Panc1 (cell line): ENCODE measurements around the gene PLD1. TPM values are rescaled to one million over a fixed set of nuclear protein-coding genes. Genes with fewer than 3 reads are reported as not detected.

Experiments
- ATAC-seq: fragments of 200-7000 bp; cut with Tn5 transposase; 2 replicates; pipeline ENCODE4 v1.9.1; 2020; ENCODE audit warnings: mild to moderate bottlenecking, moderate library complexity
- BruUV-seq: library from RNA; stranded (reverse); fragments of 400-500 nt; replicated peaks from 2 replicates; lab custom pipeline; 2021; lab: Mats Ljungman, UMichigan
- CTCF ChIA-PET: fragments of 300-600 bp; sonication (Branson Sonifier 250); formaldehyde crosslinking; loops from one replicate; lab custom pipeline; 2022; ENCODE audit warnings: antibody characterized with exemption; lab: Charles Lee
- POLR2A ChIA-PET: fragments of 300-600 bp; sonication (Branson Sonifier 250); formaldehyde crosslinking; loops from one replicate; lab custom pipeline; 2022; ENCODE audit warnings: antibody characterized with exemption; lab: Charles Lee
- DNase-seq: peaks from one replicate; pipeline ENCODE4 v3.0.0-alpha.2; 2010; ENCODE audit warnings: low read depth, low spot score
- H3K27ac ChIP-seq: 2 replicates; pipeline ENCODE4 v1.5.1; 2011; ENCODE audit warnings: mild to moderate bottlenecking, low read length, inconsistent platforms
- H3K27me3 ChIP-seq: fragments of 200-500 bp; sonication (Bioruptor generic); 2 replicates; pipeline ENCODE4 v1.6.0; 2014; ENCODE audit warnings: low read length, inconsistent platforms; ENCODE audit not compliant: control insufficient read depth, insufficient read depth
- H3K36me3 ChIP-seq: fragments of 200-500 bp; sonication (Bioruptor generic); 2 replicates; pipeline ENCODE4 v1.5.1; 2014; ENCODE audit warnings: inconsistent platforms, mild to moderate bottlenecking, low read length, moderate library complexity; ENCODE audit not compliant: control insufficient read depth, insufficient read depth
- H3K4me1 ChIP-seq: 2 replicates; pipeline ENCODE4 v1.5.1; 2011; ENCODE audit warnings: inconsistent platforms, mild to moderate bottlenecking, low read length, moderate library complexity; ENCODE audit not compliant: control insufficient read depth, insufficient read depth
- H3K4me3 ChIP-seq, 2 experiments: 2 replicates each; pipeline ENCODE4 v1.5.1; 2011 to 2012; ENCODE audit warnings: low read depth in 2 of 2, low read length in 2 of 2, mild to moderate bottlenecking in 2 of 2, inconsistent platforms in 1 of 2, moderate library complexity in 1 of 2
- H3K9me3 ChIP-seq: fragments of 200-500 bp; sonication (Bioruptor generic); 2 replicates; pipeline ENCODE4 v1.5.1; 2014; ENCODE audit warnings: low read depth, mild to moderate bottlenecking, inconsistent platforms, low read length, moderate library complexity; ENCODE audit not compliant: control insufficient read depth, insufficient read depth
- CTCF ChIP-seq: fragments of 450-650 bp; IDR thresholded peaks from 2 replicates; pipeline ENCODE4 v1.5.1; 2017; ENCODE audit warnings: mild to moderate bottlenecking
- POLR2AphosphoS5 ChIP-seq: IDR thresholded peaks from 2 replicates; pipeline ENCODE4 v1.6.1; 2012; ENCODE audit warnings: mild to moderate bottlenecking, low read depth, low read length, moderate library complexity
- SIN3A ChIP-seq: IDR thresholded peaks from 2 replicates; pipeline ENCODE4 v1.6.1; 2012; ENCODE audit warnings: low read depth, mild to moderate bottlenecking, low read length, moderate library complexity, borderline replicate concordance; ENCODE audit not compliant: insufficient read depth
- TCF7L2 ChIP-seq: IDR thresholded peaks from 2 replicates; pipeline ENCODE4 v1.6.1; 2011; ENCODE audit warnings: mild to moderate bottlenecking, low read depth, low read length, inconsistent platforms
- in situ Hi-C: cut with HindIII; loops from 2 replicates; pipeline ENCODE4 v1.10.0; 2016; ENCODE audit warnings: low sequenced_read_pairs, low pct_unique_long_range_greater_than_20kb
- intact Hi-C: fragments of 100-400 bp; cut with micrococcal nuclease; formaldehyde crosslinking; loops from one replicate; pipeline ENCODE4 v1.10.0; 2022; ENCODE audit not compliant: unreplicated experiment
- total RNA-seq: library from RNA; stranded (reverse); gene quantifications from one replicate; pipeline ENCODE4 v1.2.1, GENCODE V29; 2021; ENCODE audit not compliant: unreplicated experiment
- TF ChIP-seq, protein P1 (sequence below), 2 experiments: IDR thresholded peaks; 2 replicates each; pipeline ENCODE4 v1.6.1; 2011 to 2012; ENCODE audit warnings: low read depth in 2 of 2, control low read depth in 1 of 2, low read length in 1 of 2, mild to moderate bottlenecking in 1 of 2, moderate library complexity in 1 of 2; ENCODE audit not compliant: insufficient read depth in 1 of 2

Gene PLD1
- total RNA-seq, 1 experiment from 2014 or later: 20.6 TPM

GRCh38 chr3:171772427-171773056 lies 37.7 kb downstream of the PLD1 start:
- in situ Hi-C loops: no loop called here
- CTCF ChIA-PET: interaction anchor here (0.5 to 1.8 kb wide), 18 partner anchors 9 to 811 kb away, joined by 3 to 16 read pairs (median 4); no protein-coding TSS in a partner anchor
- Histone ChIP-seq H3K27me3 (no peaks in the 10 kb centered on the region), H3K4me3 (no peak overlapping the region), H3K27ac (peak overlapping the region; percentile 80), H3K9me3 (no peaks in the 10 kb centered on the region), H3K4me1 (peaks cover 42% of the 10 kb centered on the region), H3K36me3 (no peaks in the 10 kb centered on the region)
- BruUV-seq: no TSS peak
- POLR2A ChIA-PET: interaction anchor here (0.6 to 1.1 kb wide), 2 partner anchors 61 to 490 kb away, joined by 3 read pairs; no protein-coding TSS in a partner anchor
- DNase-seq (no peak), ATAC-seq (peak; percentile 73)
- intact Hi-C loops: loop anchor here (2.0 to 5.0 kb wide), 2 partner anchors 60 to 126 kb away; no protein-coding TSS in a partner anchor
- TF ChIP-seq CTCF (peak; percentile 87), SIN3A (no peak), POLR2AphosphoS5 (no peak), TCF7L2 (no peak)
- TF ChIP-seq, protein P1, sequence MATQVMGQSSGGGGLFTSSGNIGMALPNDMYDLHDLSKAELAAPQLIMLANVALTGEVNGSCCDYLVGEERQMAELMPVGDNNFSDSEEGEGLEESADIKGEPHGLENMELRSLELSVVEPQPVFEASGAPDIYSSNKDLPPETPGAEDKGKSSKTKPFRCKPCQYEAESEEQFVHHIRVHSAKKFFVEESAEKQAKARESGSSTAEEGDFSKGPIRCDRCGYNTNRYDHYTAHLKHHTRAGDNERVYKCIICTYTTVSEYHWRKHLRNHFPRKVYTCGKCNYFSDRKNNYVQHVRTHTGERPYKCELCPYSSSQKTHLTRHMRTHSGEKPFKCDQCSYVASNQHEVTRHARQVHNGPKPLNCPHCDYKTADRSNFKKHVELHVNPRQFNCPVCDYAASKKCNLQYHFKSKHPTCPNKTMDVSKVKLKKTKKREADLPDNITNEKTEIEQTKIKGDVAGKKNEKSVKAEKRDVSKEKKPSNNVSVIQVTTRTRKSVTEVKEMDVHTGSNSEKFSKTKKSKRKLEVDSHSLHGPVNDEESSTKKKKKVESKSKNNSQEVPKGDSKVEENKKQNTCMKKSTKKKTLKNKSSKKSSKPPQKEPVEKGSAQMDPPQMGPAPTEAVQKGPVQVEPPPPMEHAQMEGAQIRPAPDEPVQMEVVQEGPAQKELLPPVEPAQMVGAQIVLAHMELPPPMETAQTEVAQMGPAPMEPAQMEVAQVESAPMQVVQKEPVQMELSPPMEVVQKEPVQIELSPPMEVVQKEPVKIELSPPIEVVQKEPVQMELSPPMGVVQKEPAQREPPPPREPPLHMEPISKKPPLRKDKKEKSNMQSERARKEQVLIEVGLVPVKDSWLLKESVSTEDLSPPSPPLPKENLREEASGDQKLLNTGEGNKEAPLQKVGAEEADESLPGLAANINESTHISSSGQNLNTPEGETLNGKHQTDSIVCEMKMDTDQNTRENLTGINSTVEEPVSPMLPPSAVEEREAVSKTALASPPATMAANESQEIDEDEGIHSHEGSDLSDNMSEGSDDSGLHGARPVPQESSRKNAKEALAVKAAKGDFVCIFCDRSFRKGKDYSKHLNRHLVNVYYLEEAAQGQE (IDR thresholded peaks at IDR 0.05; ENCODE audit: insufficient read depth in 1 of 2, low read depth in 2 of 2, low read length in 1 of 2): no peak

GRCh38 chr3:171770689-171771620 lies 39.3 kb downstream of the PLD1 start:
- Histone ChIP-seq H3K9me3 (no peaks in the 10 kb centered on the region), H3K4me3 (0 out of 4 replicates have a peak overlapping the region, but pooled peaks of 1 of the 2 experiments have one; percentile 2), H3K36me3 (no peaks in the 10 kb centered on the region), H3K27me3 (no peaks in the 10 kb centered on the region), H3K27ac (peak overlapping the region; percentile 51; the same call in 1 of the 2 replicates), H3K4me1 (peaks cover 26% of the 10 kb centered on the region)
- ATAC-seq (peak; percentile 62; the same call in 1 of the 2 replicates), DNase-seq (no peak)
- BruUV-seq: no TSS peak
- POLR2A ChIA-PET: interaction anchor here (0.6 kb wide), 1 partner anchor 105 kb away, joined by 3 read pairs; no protein-coding TSS in a partner anchor
- TF ChIP-seq SIN3A: no peak
- no peak for TF ChIP-seq TCF7L2
- TF ChIP-seq, protein P1 (IDR thresholded peaks at IDR 0.05; ENCODE audit: insufficient read depth in 1 of 2, low read depth in 2 of 2, low read length in 1 of 2): no peak
- TF ChIP-seq POLR2AphosphoS5: no peak
- TF ChIP-seq CTCF: no peak
- in situ Hi-C loops: no loop called here
- intact Hi-C loops: loop anchor here (5.0 kb wide), 1 partner anchor 61 kb away; no protein-coding TSS in a partner anchor
- CTCF ChIA-PET: interaction anchor here (0.6 to 1.3 kb wide), 3 partner anchors 12 to 106 kb away, joined by 3 to 10 read pairs (median 5); no protein-coding TSS in a partner anchor
